ENCODE data around the gene FGF9.

Gene FGF9

GRCh38 chr13:21670883-21671619 is at the start of gene FGF9:
FGF9 (plus strand) TSS chr13:21671073; CDS start chr13:21671913, 840 bp downstream.
- peak; percentile 66 to 83 (median 76) for DNase-seq

GRCh38 chr13:21625366-21625765 is 45.5 kb upstream of the FGF9 start:
- peak in 3 of 6 experiments; percentile 8 to 17 (median 10) for DNase-seq

GRCh38 chr13:21632196-21632595 is 38.7 kb upstream of the FGF9 start:
- DNase-seq = no peak

GRCh38 chr13:21636656-21637055 is 34.2 kb upstream of the FGF9 start:
- no peak for DNase-seq

- DNase-seq = no peak
These were observed 33.6 kb upstream of the FGF9 start for GRCh38 chr13:21637296-21637695.

GRCh38 chr13:21638319-21639282 is 32.3 kb upstream of the FGF9 start:
- DNase-seq = peak in 2 of 6 experiments; percentile 33 to 57

- no peak for DNase-seq
These were observed 31.3 kb upstream of the FGF9 start for GRCh38 chr13:21639561-21639960.

GRCh38 chr13:21641629-21642028 is 29.2 kb upstream of the FGF9 start:
- no peak for DNase-seq

- DNase-seq = no peak
These were observed 13.3 kb upstream of the FGF9 start for GRCh38 chr13:21657538-21657937.

- DNase-seq = no peak
These were observed 11.8 kb upstream of the FGF9 start for GRCh38 chr13:21659087-21659486.

GRCh38 chr13:21661097-21661909 is 9.6 kb upstream of the FGF9 start:
- DNase-seq = no peak

- no peak for DNase-seq
These were observed 7.7 kb upstream of the FGF9 start for GRCh38 chr13:21663197-21663596.

- DNase-seq = peak in 2 of 6 experiments; percentile 8 to 16
These were observed 2.1 kb upstream of the FGF9 start for GRCh38 chr13:21668732-21669275.

GRCh38 chr13:21670006-21670882 is 629 bp upstream of the FGF9 start:
- peak; percentile 25 to 65 (median 53) for DNase-seq

- DNase-seq = peak in 2 of 6 experiments; percentile 18 to 50
These were observed 880 bp downstream of the FGF9 start for GRCh38 chr13:21671620-21672286.

GRCh38 chr13:21672287-21672680 is 1.4 kb downstream of the FGF9 start:
- peak in 1 of 6 experiments; percentile 14 for DNase-seq

GRCh38 chr13:21672796-21673538 is 2.1 kb downstream of the FGF9 start:
- peak in 1 of 6 experiments; percentile 21 for DNase-seq

- peak in 4 of 6 experiments; percentile 12 to 66 (median 40) for DNase-seq
These were observed 2.6 kb downstream of the FGF9 start for GRCh38 chr13:21673539-21673788.

- DNase-seq = peak in 5 of 6 experiments; percentile 4 to 66 (median 34)
These were observed 3.1 kb downstream of the FGF9 start for GRCh38 chr13:21673789-21674489.
